HepG2 (cell line): Measurements from ENCODE around the gene FBXO48. TPM values are rescaled to one million over a fixed set of nuclear protein-coding genes. Genes with fewer than 3 reads are reported as not detected.
A peak's percentile ranks its signal among the peaks of the same experiment; 100 is the strongest.

Experiments
- BATF2 ChIP-seq: sonication (generic); formaldehyde crosslinking; IDR thresholded peaks from 2 replicates; pipeline ENCODE4 v1.8.0; 2022; ENCODE audit warnings: mild to moderate bottlenecking, missing genetic modification reagents, moderate library complexity
- CBFB ChIP-seq: sonication (generic); formaldehyde crosslinking; IDR thresholded peaks from 2 replicates; pipeline ENCODE4 v1.4.0; 2020; ENCODE audit warnings: missing genetic modification reagents
- CREBL2 ChIP-seq: sonication (generic); formaldehyde crosslinking; IDR thresholded peaks from 2 replicates; pipeline ENCODE4 v1.8.1; 2023; ENCODE audit warnings: missing genetic modification reagents, mild to moderate bottlenecking, borderline replicate concordance
- HOXA3 ChIP-seq: sonication (generic); formaldehyde crosslinking; IDR thresholded peaks from 2 replicates; pipeline ENCODE4 v1.5.0; 2020; ENCODE audit warnings: missing genetic modification reagents
- NR1H2 ChIP-seq: sonication (generic); formaldehyde crosslinking; IDR thresholded peaks from 2 replicates; pipeline ENCODE4 v1.8.1; 2022; ENCODE audit warnings: low read depth, missing genetic modification reagents, borderline replicate concordance
- ONECUT2 ChIP-seq: sonication (generic); formaldehyde crosslinking; IDR thresholded peaks from 2 replicates; pipeline ENCODE4 v1.4.0; 2020; ENCODE audit warnings: missing genetic modification reagents
- PPARG ChIP-seq: conservative IDR thresholded peaks from 2 replicates; pipeline ENCODE4 v1.6.1; 2016; ENCODE audit warnings: missing biosample characterization, missing genetic modification reagents
- RNF2 ChIP-seq: fragments of 450-650 bp; conservative IDR thresholded peaks from 2 replicates; pipeline ENCODE4 v1.6.1; 2016; ENCODE audit warnings: low read depth
- RXRB ChIP-seq: IDR thresholded peaks from 2 replicates; pipeline ENCODE4 v1.6.1; 2016; ENCODE audit warnings: borderline replicate concordance, missing genetic modification reagents, missing compliant biosample characterization
- SMC3 ChIP-seq: IDR thresholded peaks from 2 replicates; pipeline ENCODE4 v1.6.1; 2011; ENCODE audit warnings: low read length, improper control_type of control experiment
- SNAPC2 ChIP-seq: sonication (generic); formaldehyde crosslinking; IDR thresholded peaks from 2 replicates; pipeline ENCODE4 v1.8.1; 2022; ENCODE audit warnings: mild to moderate bottlenecking, missing genetic modification reagents
- TGIF2 ChIP-seq: IDR thresholded peaks from 2 replicates; pipeline ENCODE4 v1.6.1; 2016; ENCODE audit warnings: control low read depth, missing compliant biosample characterization
- ZNF460 ChIP-seq: sonication (generic); formaldehyde crosslinking; IDR thresholded peaks from 2 replicates; pipeline ENCODE4 v1.5.1; 2020; ENCODE audit warnings: missing genetic modification reagents, mild to moderate bottlenecking, borderline replicate concordance
- ZNF543 ChIP-seq: sonication (generic); formaldehyde crosslinking; IDR thresholded peaks from 2 replicates; pipeline ENCODE4 v1.4.0; 2020; ENCODE audit warnings: mild to moderate bottlenecking, missing genetic modification reagents
- ZNF687 ChIP-seq: sonication (generic); formaldehyde crosslinking; IDR thresholded peaks from 2 replicates; pipeline ENCODE4 v1.5.1; 2020; ENCODE audit warnings: mild to moderate bottlenecking, missing genetic modification reagents, moderate library complexity
- polyA plus RNA-seq, 8 experiments: library from polyadenylated mRNA; depleted of rRNA in 3 of 8; stranded (reverse) in 7 of 8; unstranded in 1 of 8; fragments of >200 nt; fragmentation: Illumina TruSeq in 4 of 8; extraction: Trizol in 4 of 8; gene quantifications; 2 replicates each; pipeline versions ENCODE4 v1.2.1 to v1.2.3, GENCODE V29; 2011 to 2016; ENCODE audit warnings: low read depth in 4 of 8, missing spikeins in 1 of 8, mixed read lengths in 1 of 8; ENCODE audit not compliant: insufficient read depth in 1 of 8
- total RNA-seq, 5 experiments: library from RNA; depleted of rRNA; stranded (reverse); fragments of >200 nt; fragmentation: Illumina TruSeq; extraction: Trizol; gene quantifications; 2 replicates each; pipeline ENCODE4 v1.2.3, GENCODE V29; 2016; ENCODE audit warnings: low read depth in 1 of 5
- TF ChIP-seq, protein P1 (sequence below): sonication (generic); formaldehyde crosslinking; IDR thresholded peaks from 2 replicates; pipeline ENCODE4 v1.4.0; 2020; ENCODE audit warnings: mild to moderate bottlenecking, missing genetic modification reagents

The FBXO48 gene
- total and polyA plus RNA-seq, 2 of the 13 experiments (the other 11 are each of a cell fraction or from before 2014, with no cell fraction given) = 0.42 to 1.1 TPM

DNA sequence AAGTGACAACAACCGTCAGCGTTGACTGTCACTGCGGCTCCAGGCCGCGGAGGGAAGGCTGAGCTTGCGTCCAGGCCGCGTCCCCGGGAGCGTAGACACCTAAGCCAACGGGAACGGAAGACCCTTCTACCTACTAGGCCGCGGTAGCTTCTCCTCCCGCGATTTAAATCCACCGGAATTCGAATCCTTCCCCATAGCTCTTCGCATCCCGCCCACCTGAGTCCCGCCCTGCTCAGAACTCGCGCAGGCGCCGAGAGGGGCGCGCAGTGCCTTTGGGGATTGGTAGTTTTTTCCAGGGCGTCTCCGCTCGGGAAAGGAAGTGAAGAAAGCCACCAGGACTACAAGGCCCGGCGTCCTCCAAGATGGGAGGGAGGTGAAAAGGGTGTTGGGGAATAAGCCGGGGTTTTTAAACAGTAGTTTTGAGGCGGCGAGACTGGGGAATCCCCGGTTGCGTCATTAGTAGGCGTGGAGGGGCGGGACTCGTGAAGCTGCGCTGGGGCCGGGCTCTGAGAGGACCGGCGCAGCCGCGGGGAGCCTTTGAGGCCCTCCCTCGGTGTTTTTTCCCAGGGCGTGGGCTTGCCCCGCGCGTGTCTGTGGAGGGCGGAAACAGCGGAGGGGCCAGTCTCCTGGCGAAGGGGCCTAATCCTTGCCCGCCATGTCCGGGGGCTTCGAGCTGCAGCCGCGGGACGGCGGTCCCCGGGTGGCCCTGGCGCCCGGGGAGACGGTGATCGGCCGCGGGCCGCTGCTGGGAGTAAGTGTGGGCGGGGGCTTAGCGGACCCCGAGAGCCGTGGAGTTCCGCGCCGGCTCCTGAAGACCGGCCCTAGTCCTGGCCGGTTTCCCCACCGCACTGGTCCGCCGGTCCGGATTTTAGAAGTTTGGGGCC, at the start of gene FBXO48, which contains the start of gene APLF (continued):
- peak; percentile 82 for TF ChIP-seq RNF2
- no peak for TF ChIP-seq CREBL2 (CRISPR knock-in tag)
- TF ChIP-seq ONECUT2 (CRISPR knock-in tag) = no peak
- TF ChIP-seq RXRB (CRISPR knock-in tag) = peak; percentile 43; the same call in 1 of the 2 replicates
- peak; percentile 61; the same call in 1 of the 2 replicates for TF ChIP-seq SNAPC2 (CRISPR knock-in tag)
- peak; percentile 74 for TF ChIP-seq HOXA3 (CRISPR knock-in tag)
- no peak for TF ChIP-seq NR1H2
- peak; percentile 85 for TF ChIP-seq TGIF2 (CRISPR knock-in tag)
- TF ChIP-seq ZNF687 (CRISPR knock-in tag) = peak; percentile 88
- peak; percentile 80; the same call in 1 of the 2 replicates for TF ChIP-seq ZNF543 (CRISPR knock-in tag)
- TF ChIP-seq BATF2 (CRISPR knock-in tag) = no peak
- no peak; the same call in 1 of the 2 replicates for TF ChIP-seq ZNF460 (CRISPR knock-in tag)
- peak; percentile 55; the same call in 1 of the 2 replicates for TF ChIP-seq CBFB
- TF ChIP-seq, protein P1, sequence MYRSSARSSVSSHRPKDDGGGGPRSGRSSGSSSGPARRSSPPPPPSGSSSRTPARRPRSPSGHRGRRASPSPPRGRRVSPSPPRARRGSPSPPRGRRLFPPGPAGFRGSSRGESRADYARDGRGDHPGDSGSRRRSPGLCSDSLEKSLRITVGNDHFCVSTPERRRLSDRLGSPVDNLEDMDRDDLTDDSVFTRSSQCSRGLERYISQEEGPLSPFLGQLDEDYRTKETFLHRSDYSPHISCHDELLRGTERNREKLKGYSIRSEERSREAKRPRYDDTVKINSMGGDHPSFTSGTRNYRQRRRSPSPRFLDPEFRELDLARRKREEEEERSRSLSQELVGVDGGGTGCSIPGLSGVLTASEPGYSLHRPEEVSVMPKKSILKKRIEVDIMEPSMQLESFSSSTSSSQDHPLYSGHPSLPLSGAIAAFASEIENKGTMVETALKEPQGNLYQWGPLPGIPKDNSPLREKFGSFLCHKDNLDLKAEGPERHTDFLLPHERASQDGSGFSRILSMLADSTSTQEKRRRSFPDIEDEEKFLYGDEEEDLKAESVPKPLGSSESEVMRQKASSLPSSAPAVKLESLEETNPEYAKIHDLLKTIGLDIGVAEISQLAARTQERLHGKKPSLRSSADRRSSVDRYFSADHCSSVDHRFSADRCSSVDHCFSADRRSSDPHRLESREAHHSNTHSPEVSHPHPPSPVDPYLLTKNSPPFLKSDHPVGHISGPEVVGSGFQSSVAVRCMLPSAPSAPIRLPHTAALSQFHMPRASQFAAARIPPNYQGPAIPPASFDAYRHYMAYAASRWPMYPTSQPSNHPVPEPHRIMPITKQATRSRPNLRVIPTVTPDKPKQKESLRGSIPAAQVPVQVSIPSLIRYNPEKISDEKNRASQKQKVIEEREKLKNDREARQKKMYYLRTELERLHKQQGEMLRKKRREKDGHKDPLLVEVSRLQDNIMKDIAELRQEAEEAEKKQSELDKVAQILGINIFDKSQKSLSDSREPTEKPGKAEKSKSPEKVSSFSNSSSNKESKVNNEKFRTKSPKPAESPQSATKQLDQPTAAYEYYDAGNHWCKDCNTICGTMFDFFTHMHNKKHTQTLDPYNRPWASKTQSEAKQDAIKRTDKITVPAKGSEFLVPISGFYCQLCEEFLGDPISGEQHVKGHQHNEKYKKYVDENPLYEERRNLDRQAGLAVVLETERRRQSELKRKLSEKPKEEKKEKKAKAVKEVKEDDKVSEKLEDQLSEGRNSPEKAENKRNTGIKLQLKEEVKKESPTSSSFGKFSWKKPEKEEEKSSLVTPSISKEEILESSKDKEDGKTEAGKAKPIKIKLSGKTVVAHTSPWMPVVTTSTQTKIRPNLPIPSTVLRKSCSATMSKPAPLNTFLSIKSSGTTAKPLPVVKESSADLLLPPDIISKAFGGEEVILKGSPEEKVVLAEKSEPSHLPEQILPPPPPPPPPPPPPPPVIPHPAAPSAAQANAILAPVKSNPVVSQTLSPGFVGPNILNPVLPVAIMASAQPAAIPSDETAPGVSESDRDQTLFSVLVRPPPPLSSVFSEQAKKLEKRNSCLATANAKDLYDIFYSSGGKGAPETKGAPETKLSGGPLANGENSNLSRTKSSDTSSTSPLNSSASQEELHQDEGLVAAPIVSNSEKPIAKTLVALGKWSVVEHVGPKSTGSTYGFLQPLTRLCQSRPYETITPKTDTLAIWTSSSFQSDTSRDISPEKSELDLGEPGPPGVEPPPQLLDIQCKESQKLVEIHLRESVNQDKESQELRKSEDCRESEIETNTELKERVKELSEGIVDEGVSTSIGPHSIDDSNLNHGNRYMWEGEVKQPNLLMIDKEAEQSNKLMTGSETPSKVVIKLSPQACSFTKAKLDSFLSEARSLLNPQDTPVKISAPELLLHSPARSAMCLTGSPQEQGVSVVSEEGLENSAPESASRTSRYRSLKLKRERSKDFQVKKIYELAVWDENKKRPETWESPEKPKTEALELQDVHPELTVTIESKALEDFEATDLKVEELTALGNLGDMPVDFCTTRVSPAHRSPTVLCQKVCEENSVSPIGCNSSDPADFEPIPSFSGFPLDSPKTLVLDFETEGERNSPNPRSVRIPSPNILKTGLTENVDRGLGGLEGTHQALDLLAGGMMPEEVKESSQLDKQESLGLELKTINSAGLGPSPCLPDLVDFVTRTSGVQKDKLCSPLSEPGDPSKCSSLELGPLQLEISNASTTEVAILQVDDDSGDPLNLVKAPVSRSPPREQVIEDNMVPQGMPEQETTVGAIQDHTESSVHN (CRISPR knock-in tag) = no peak
- 0 out of 2 replicates have a peak, but pooled peaks have one; percentile 5 for TF ChIP-seq PPARG (CRISPR knock-in tag)
- TF ChIP-seq SMC3 = peak; percentile 15; the same call in 1 of the 2 replicates
